Breast epithelium (tissue), 3 donors: ENCODE data around the gene THBS1.

Experiments
- POLR2AphosphoS5 ChIP-seq, 3 donors: sonication (generic); formaldehyde crosslinking; IDR thresholded peaks; one replicate each; pipeline ENCODE4 v1.6.1; 2017; ENCODE audit warnings: antibody characterized with exemption in 3 of 3
- TF ChIP-seq, protein P1 (sequence below), 3 donors: fragments of 450-650 bp; IDR thresholded peaks; one replicate each; pipeline ENCODE4 v1.5.1; 2016 to 2017; ENCODE audit warnings: antibody characterized with exemption in 3 of 3, mild to moderate bottlenecking in 3 of 3, moderate library complexity in 3 of 3

DNA sequence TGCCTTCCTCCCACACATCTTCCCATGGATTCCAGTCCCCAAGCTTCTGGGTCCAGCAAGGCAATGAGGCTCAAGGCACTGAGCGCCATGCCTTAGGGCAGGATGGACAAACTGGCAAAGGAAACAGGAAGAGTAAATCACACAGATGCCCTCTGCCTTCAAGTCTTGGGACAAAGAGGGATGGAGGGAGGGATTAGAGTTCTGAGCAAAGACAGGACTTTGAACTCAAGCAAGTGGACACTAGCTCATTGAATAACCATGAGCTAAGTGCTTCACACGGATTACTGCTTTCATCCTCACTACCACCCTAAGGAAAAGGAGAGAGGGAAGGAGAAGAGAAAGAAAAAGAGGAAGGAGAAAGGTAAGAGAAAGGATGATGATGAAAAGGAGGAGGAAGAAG, 7.6 kb upstream of the THBS1 start:
- TF ChIP-seq, protein P1, sequence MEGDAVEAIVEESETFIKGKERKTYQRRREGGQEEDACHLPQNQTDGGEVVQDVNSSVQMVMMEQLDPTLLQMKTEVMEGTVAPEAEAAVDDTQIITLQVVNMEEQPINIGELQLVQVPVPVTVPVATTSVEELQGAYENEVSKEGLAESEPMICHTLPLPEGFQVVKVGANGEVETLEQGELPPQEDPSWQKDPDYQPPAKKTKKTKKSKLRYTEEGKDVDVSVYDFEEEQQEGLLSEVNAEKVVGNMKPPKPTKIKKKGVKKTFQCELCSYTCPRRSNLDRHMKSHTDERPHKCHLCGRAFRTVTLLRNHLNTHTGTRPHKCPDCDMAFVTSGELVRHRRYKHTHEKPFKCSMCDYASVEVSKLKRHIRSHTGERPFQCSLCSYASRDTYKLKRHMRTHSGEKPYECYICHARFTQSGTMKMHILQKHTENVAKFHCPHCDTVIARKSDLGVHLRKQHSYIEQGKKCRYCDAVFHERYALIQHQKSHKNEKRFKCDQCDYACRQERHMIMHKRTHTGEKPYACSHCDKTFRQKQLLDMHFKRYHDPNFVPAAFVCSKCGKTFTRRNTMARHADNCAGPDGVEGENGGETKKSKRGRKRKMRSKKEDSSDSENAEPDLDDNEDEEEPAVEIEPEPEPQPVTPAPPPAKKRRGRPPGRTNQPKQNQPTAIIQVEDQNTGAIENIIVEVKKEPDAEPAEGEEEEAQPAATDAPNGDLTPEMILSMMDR (IDR thresholded peaks at IDR 0.05) = no peak
- TF ChIP-seq POLR2AphosphoS5 (IDR thresholded peaks at IDR 0.05) = no peak
